Body of pancreas (tissue), 4 donors: Measurements from ENCODE around the gene PGA3. TPM values are rescaled to one million over a fixed set of nuclear protein-coding genes. Genes with fewer than 3 reads are reported as not detected.
A peak's percentile ranks its signal among the peaks of the same experiment; 100 is the strongest.
"Not testable (repeated sequence)": the region's sequence is repeated elsewhere in the genome, so short reads cannot be mapped to it uniquely, and the experiment has no call there.

Source experiments
- ATAC-seq: fragments of 150-250 bp; one replicate; pipeline ENCODE4 v1.9.1; 2016
- DNase-seq, 4 donors: peaks; one replicate each; pipeline ENCODE4 v3.0.0-alpha.2; 2019
- H3K27ac ChIP-seq, 4 donors: fragments of 200-600 bp; sonication (generic); 1 replicate in 3 of 4; 2 replicates in 1 of 4; pipeline versions ENCODE4 v1.5.1 to v1.6.1; 2016 to 2019; ENCODE audit warnings: mild to moderate bottlenecking in 1 of 4, mixed read lengths in 1 of 4, moderate library complexity in 1 of 4
- H3K27me3 ChIP-seq, 2 donors: fragments of 200-600 bp; sonication (generic); one replicate each; pipeline ENCODE4 v1.6.0; 2016; ENCODE audit warnings: mild to moderate bottlenecking in 1 of 2
- H3K36me3 ChIP-seq, 2 donors: fragments of 200-600 bp; sonication (generic); replicated peaks in 1 of 2; 2 replicates each; pipeline ENCODE4 v1.5.1; 2016; ENCODE audit warnings: low read depth in 2 of 2; ENCODE audit not compliant: insufficient read depth in 1 of 2
- H3K4me1 ChIP-seq: fragments of 200-600 bp; sonication (generic); one replicate; pipeline ENCODE4 v1.6.0; 2016
- H3K4me3 ChIP-seq, 2 donors: fragments of 200-600 bp; sonication (generic); 1 replicate in 1 of 2; 2 replicates in 1 of 2; pipeline ENCODE4 v1.5.1; 2016 to 2019
- H3K9me3 ChIP-seq, 3 donors: fragments of 200-600 bp; sonication (generic); 1 replicate in 2 of 3; 2 replicates in 1 of 3; pipeline ENCODE4 v1.5.1; 2016
- CTCF ChIP-seq, 7 experiments: fragments of 450-650 bp in 4 of 7; fragments of 200-600 bp in 3 of 7; sonication (generic) in 3 of 7; IDR thresholded peaks; one replicate each; pipeline ENCODE4 v1.5.1; 2016 to 2019; ENCODE audit warnings: antibody characterized with exemption in 7 of 7
- POLR2A ChIP-seq, 3 donors: fragments of 450-650 bp; IDR thresholded peaks; one replicate each; pipeline ENCODE4 v1.6.1; 2016; ENCODE audit warnings: antibody characterized with exemption in 3 of 3, mild to moderate bottlenecking in 2 of 3
- WGBS, 2 donors: methylation state at CpG; one replicate each; pipeline ENCODE4 v1.1.5; 2017; 5-methylcytosine and 5-hydroxymethylcytosine counted together
- intact Hi-C: fragments of 100-400 bp; cut with DNase I; formaldehyde crosslinking; loops from one replicate; pipeline ENCODE4 v1.15.1; 2023
- total RNA-seq, 2 donors: library from RNA; depleted of rRNA; stranded (reverse); fragments of >200 nt; gene quantifications; one replicate each; pipeline ENCODE4 v1.1.0, GENCODE V29; 2016

PGA3 gene
- total RNA-seq, 2 donors from 2014 or later, result 26.4 TPM; not detected in 1

GRCh38 chr11:61198361-61198760 is 5.0 kb upstream of the PGA3 start:
- no peak overlapping the region for H3K4me3 ChIP-seq
- intact Hi-C loops, result loop anchor here (10.0 kb wide), 1 partner anchor 374 kb away; no protein-coding TSS in a partner anchor
- no peak overlapping the region for H3K27ac ChIP-seq
- no peaks in the 10 kb centered on the region for H3K27me3 ChIP-seq
- H3K4me1 ChIP-seq, result no peaks in the 10 kb centered on the region
- 18 to 30% methylated on average over 6 of the region's 6 CpGs for WGBS, 2 donors
- H3K36me3 ChIP-seq, result no peaks in the 10 kb centered on the region
- DNase-seq (peak in 1 of 4 donors; percentile 19), ATAC-seq (no peak)
- TF ChIP-seq POLR2A (IDR thresholded peaks at IDR 0.05) (no peak), CTCF (IDR thresholded peaks at IDR 0.05) (no peak)
- H3K9me3 ChIP-seq, result no peaks in the 10 kb centered on the region

GRCh38 chr11:61198948-61199523 is 4.3 kb upstream of the PGA3 start:
- Histone ChIP-seq H3K27me3 (no peaks in the 10 kb centered on the region), H3K4me3 (no peak overlapping the region), H3K36me3 (no peaks in the 10 kb centered on the region), H3K9me3 (no peaks in the 10 kb centered on the region), H3K27ac (no peak overlapping the region), H3K4me1 (no peaks in the 10 kb centered on the region)
- TF ChIP-seq POLR2A (IDR thresholded peaks at IDR 0.05) (no peak), CTCF (IDR thresholded peaks at IDR 0.05) (no peak)
- 73 to 78% methylated on average over 3 to 4 of the region's 4 CpGs for WGBS, 2 donors
- DNase-seq (no peak), ATAC-seq (no peak)
- intact Hi-C loops, result loop anchor here (10.0 kb wide), 1 partner anchor 374 kb away; no protein-coding TSS in a partner anchor

GRCh38 chr11:61201476-61201875 is 1.8 kb upstream of the PGA3 start:
- ATAC-seq, result no peak
- H3K9me3 ChIP-seq, result no peaks in the 10 kb centered on the region
- TF ChIP-seq CTCF (IDR thresholded peaks at IDR 0.05), result no peak
- no peak for TF ChIP-seq POLR2A (IDR thresholded peaks at IDR 0.05)
- no peaks in the 10 kb centered on the region for H3K4me1 ChIP-seq
- no peaks in the 10 kb centered on the region for H3K36me3 ChIP-seq
- no peak for DNase-seq
- 89 to 92% methylated on average over 14 of the region's 14 CpGs for WGBS, 2 donors
- no peaks in the 10 kb centered on the region for H3K27me3 ChIP-seq
- no peak overlapping the region for H3K4me3 ChIP-seq
- no peak overlapping the region for H3K27ac ChIP-seq
- intact Hi-C loops, result no loop called here

DNA sequence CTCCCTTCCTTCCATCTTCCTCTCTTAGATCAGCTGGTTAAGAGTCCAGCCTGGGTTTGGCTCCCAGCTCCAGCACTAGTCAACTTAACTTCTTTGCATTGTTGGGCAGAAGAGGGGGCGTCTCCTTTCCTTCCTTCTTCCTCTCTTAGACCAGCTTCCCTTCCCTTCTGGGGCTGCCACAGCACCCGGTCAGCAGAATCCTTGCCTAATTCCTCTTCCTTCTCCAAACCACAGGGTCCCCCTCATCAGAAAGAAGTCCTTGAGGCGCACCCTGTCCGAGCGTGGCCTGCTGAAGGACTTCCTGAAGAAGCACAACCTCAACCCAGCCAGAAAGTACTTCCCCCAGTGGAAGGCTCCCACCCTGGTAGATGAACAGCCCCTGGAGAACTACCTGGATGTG is 558 bp downstream of the PGA3 start:
- H3K4me1 ChIP-seq, ATAC-seq, H3K4me3 ChIP-seq, intact Hi-C loops, H3K27me3 ChIP-seq, DNase-seq, H3K36me3 ChIP-seq, H3K9me3 ChIP-seq, H3K27ac ChIP-seq: not testable (repeated sequence)
- no CpG with 5 or more reads among the region's 5 CpGs for WGBS, 2 donors

- H3K27me3 ChIP-seq, DNase-seq, ATAC-seq, H3K4me3 ChIP-seq, H3K4me1 ChIP-seq, H3K27ac ChIP-seq, intact Hi-C loops, H3K36me3 ChIP-seq, H3K9me3 ChIP-seq: not testable (repeated sequence)
- 68 to 78% methylated on average over 14 of the region's 14 CpGs for WGBS, 2 donors
Measured at GRCh38 chr11:61204502-61205059, 1.3 kb downstream of the PGA3 start.

DNA sequence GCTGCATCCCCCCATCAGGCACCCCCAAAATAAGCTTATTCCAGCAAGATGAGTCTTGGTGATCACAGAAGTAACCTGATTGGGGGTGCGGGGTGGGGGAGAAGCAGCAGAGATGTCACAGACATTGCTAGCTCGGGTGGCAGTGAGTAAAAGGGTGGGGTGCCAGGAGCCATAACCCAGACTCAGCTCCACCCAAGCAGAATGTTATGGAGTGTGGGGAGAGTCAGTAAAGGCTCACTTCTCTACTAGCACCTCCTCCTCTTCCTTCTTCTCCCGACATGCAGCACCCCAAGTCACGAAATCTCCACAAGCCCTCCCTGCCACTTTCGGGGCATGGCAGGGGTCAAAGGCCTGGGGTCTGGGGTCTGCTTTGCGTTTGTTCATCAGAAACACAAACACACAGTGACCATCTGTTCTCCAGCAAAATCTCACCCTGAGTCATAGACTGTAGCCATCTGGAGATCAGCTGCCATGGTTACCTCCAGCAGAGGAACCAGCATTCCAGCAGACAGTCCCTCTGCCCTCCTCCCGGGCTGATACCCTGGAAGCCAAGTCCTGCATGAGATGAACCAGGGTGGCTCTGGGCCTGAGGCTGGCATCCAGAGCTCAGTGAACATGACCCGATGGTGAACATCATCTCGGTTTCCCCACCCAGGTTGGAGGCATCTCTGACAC is 4.5 kb downstream of the PGA3 start:
- H3K4me1 ChIP-seq, DNase-seq, intact Hi-C loops, ATAC-seq, H3K27ac ChIP-seq, H3K9me3 ChIP-seq, H3K36me3 ChIP-seq, H3K4me3 ChIP-seq, H3K27me3 ChIP-seq: not testable (repeated sequence)
- WGBS, 2 donors, result no CpG with 5 or more reads among the region's 9 CpGs

DNA sequence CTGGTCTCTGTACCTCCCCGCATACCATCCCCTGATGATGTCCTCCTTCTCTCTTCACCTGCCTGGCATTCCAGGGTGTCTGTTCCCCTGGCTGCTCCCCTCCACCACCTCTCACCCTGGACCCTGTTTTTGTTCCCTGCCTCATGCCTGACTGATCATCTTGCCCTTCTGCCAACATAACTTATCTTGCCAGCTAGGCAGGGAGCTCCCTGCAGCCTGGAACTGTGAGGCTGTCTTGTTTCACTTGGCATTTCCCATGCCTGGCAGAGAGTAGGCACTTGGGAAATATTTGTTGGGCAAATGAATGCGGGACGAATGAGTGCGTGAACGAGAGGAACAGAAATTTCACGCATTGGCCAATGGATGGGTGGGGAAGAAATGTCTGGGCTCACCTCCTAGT is 7.3 kb downstream of the PGA3 start:
- H3K9me3 ChIP-seq, H3K4me1 ChIP-seq, H3K4me3 ChIP-seq, DNase-seq, H3K27ac ChIP-seq, H3K36me3 ChIP-seq, H3K27me3 ChIP-seq, intact Hi-C loops, ATAC-seq: not testable (repeated sequence)
- WGBS, 2 donors, result no CpG with 5 or more reads among the region's 6 CpGs

- H3K36me3 ChIP-seq, H3K27me3 ChIP-seq, H3K27ac ChIP-seq, H3K9me3 ChIP-seq, H3K4me1 ChIP-seq, intact Hi-C loops, H3K4me3 ChIP-seq, ATAC-seq, DNase-seq: not testable (repeated sequence)
- WGBS, 2 donors, result 80 to 82% methylated on average over 1 to 7 of the region's 10 CpGs
Measured at GRCh38 chr11:61211327-61211952, 8.1 kb downstream of the PGA3 start.
